Measurements from ENCODE around the gene SLF2. TPM values are rescaled to one million over a fixed set of nuclear protein-coding genes. Genes with fewer than 3 reads are reported as not detected.
A peak's percentile ranks its signal among the peaks of the same experiment; 100 is the strongest.

The SLF2 gene
- total and polyA plus RNA-seq, 2 of the 13 experiments (the other 11 are each of a cell fraction or from before 2014, with no cell fraction given), result 12.2 to 48.1 TPM

- TF ChIP-seq MXD1 (CRISPR knock-in tag; IDR thresholded peaks at IDR 0.05), result peak; percentile 82
- no peak for TF ChIP-seq ZNF460 (CRISPR knock-in tag; IDR thresholded peaks at IDR 0.05; ENCODE audit: borderline replicate concordance)
- peak; percentile 42 for TF ChIP-seq SKI (IDR thresholded peaks at IDR 0.05; ENCODE audit: partially characterized antibody)
- no peak for TF ChIP-seq CHD2 (IDR thresholded peaks at IDR 0.05; ENCODE audit: low read depth, low read length)
- TF ChIP-seq ZNF354B (CRISPR knock-in tag; IDR thresholded peaks at IDR 0.05), result 0 out of 2 replicates have a peak, but pooled peaks have one; percentile 77
- no peak for TF ChIP-seq PCBP2 (optimal IDR thresholded peaks at IDR 0.05; ENCODE audit: low read depth, low read length, poor library complexity, severe bottlenecking)
- TF ChIP-seq KLF12 (CRISPR knock-in tag; IDR thresholded peaks at IDR 0.05; ENCODE audit: borderline replicate concordance), result peak; percentile 55; the same call in 1 of the 2 replicates
- peak; percentile 63; the same call in 1 of the 2 replicates for TF ChIP-seq ZNF225 (CRISPR knock-in tag; IDR thresholded peaks at IDR 0.05)
- TF ChIP-seq ZFP36 (IDR thresholded peaks at IDR 0.05; ENCODE audit: borderline replicate concordance, low read depth, low read length, partially characterized antibody), result no peak
- no peak for TF ChIP-seq BHLHE40 (IDR thresholded peaks at IDR 0.05; ENCODE audit: low read length)
- peak; percentile 54; the same call in 1 of the 2 replicates for TF ChIP-seq MAZ (IDR thresholded peaks at IDR 0.05; ENCODE audit: borderline replicate concordance, low read depth, low read length)
- peak; percentile 74; the same call in 1 of the 2 replicates for TF ChIP-seq MAZ (CRISPR knock-in tag; IDR thresholded peaks at IDR 0.05; ENCODE audit: low read depth)
- peak; percentile 77 for TF ChIP-seq ZBTB43 (CRISPR knock-in tag; conservative IDR thresholded peaks at IDR 0.05)
- peak; percentile 45; the same call in 1 of the 2 replicates for TF ChIP-seq FOXC1 (CRISPR knock-in tag; IDR thresholded peaks at IDR 0.05; ENCODE audit: borderline replicate concordance)
- TF ChIP-seq ZFYVE20 (CRISPR knock-in tag; IDR thresholded peaks at IDR 0.05; ENCODE audit: borderline replicate concordance, low read depth), result no peak
- 0 out of 2 replicates have a peak, but pooled peaks have one; percentile 41 for TF ChIP-seq ZBTB7B (CRISPR knock-in tag; IDR thresholded peaks at IDR 0.05)
- no peak for TF ChIP-seq LCORL (IDR thresholded peaks at IDR 0.05)
- peak; percentile 40 for TF ChIP-seq LCORL (CRISPR knock-in tag; IDR thresholded peaks at IDR 0.05)
- TF ChIP-seq NCOA5 (CRISPR knock-in tag; IDR thresholded peaks at IDR 0.05), result no peak
- TF ChIP-seq ZNF703 (CRISPR knock-in tag; IDR thresholded peaks at IDR 0.05; ENCODE audit: borderline replicate concordance), result 0 out of 2 replicates have a peak, but pooled peaks have one; percentile 51
- TF ChIP-seq JDP2 (CRISPR knock-in tag; IDR thresholded peaks at IDR 0.05; ENCODE audit: borderline replicate concordance), result no peak
- peak; percentile 87 for TF ChIP-seq ZNF580 (CRISPR knock-in tag; IDR thresholded peaks at IDR 0.05; ENCODE audit: borderline replicate concordance, low read depth)
- peak; percentile 77; the same call in 1 of the 2 replicates for TF ChIP-seq MXD3 (CRISPR knock-in tag; IDR thresholded peaks at IDR 0.05)
These were observed 86.4 kb downstream of the SLF2 start (continued) for GRCh38 chr10:100998991-100999741.

Data from HepG2 (cell line).